A549 (cell line): Measurements from ENCODE around the gene DNAJB6. TPM values are rescaled to one million over a fixed set of nuclear protein-coding genes. Genes with fewer than 3 reads are reported as not detected.

ENCODE experiments used
- ATAC-seq, 2 experiments: fragments of 200-7000 bp in 1 of 2; fragments of >200 bp in 1 of 2; cut with Nextera tagmentation in 1 of 2; cut with Tn5 transposase in 1 of 2; 3 replicates each; pipeline versions ENCODE4 v1.8.0 to v1.9.1; 2018 to 2020; ENCODE audit warnings: mild to moderate bottlenecking in 1 of 2, moderate library complexity in 1 of 2
- CTCF ChIA-PET: fragments of 300-600 bp; sonication (Branson Sonifier 250); formaldehyde crosslinking; extraction: SDS; loops from one replicate; lab custom pipeline; 2021; ENCODE audit warnings: antibody characterized with exemption, inconsistent platforms; lab: Yijun Ruan, JAX
- POLR2A ChIA-PET: fragments of 350-600 bp; formaldehyde crosslinking; extraction: SDS; loops from one replicate; lab custom pipeline; 2021; ENCODE audit warnings: antibody characterized with exemption, inconsistent platforms; lab: Yijun Ruan, JAX
- DNase-seq, 2 experiments: peaks; one replicate each; pipeline versions ENCODE4 v3.0.0 to v3.0.0-alpha.2; 2011 to 2016; ENCODE audit warnings: low read depth in 1 of 2, low spot score in 1 of 2
- FAIRE-seq: peaks from 2 replicates; lab custom pipeline; 2011; peaks lifted over from hg19 to GRCh38; lab: Jason Lieb, UNC
- H3K27ac ChIP-seq, 2 experiments: fragments of >200 bp; sonication (Bioruptor Twin); formaldehyde crosslinking; 3 replicates each; pipeline ENCODE4 v1.5.1; 2016 to 2017
- H3K4me1 ChIP-seq: fragments of >200 bp; sonication (Bioruptor Twin); formaldehyde crosslinking; 3 replicates; pipeline ENCODE4 v1.6.1; 2016
- H3K4me2 ChIP-seq: fragments of >200 bp; sonication (Bioruptor Twin); formaldehyde crosslinking; 3 replicates; pipeline ENCODE4 v1.6.1; 2016
- H3K4me3 ChIP-seq: fragments of >200 bp; sonication (Bioruptor Twin); formaldehyde crosslinking; 3 replicates; pipeline ENCODE4 v1.5.1; 2016
- H3K9me3 ChIP-seq: fragments of >200 bp; sonication (Bioruptor Twin); formaldehyde crosslinking; 3 replicates; pipeline ENCODE4 v1.6.1; 2016
- BHLHE40 ChIP-seq: IDR thresholded peaks from 2 replicates; pipeline ENCODE4 v1.6.1; 2012; ENCODE audit warnings: low read depth, low read length, inconsistent platforms
- CBX2 ChIP-seq: fragments of 200-600 bp; sonication (generic); IDR thresholded peaks from 2 replicates; pipeline ENCODE4 v1.6.1; 2016; ENCODE audit warnings: low read depth, mild to moderate bottlenecking, borderline replicate concordance
- CHD2 ChIP-seq: fragments of 150-350 bp; IDR thresholded peaks from 2 replicates; pipeline ENCODE4 v1.6.1; 2014; ENCODE audit warnings: low read length; ENCODE audit not compliant: partially characterized antibody
- CHD4 ChIP-seq: fragments of 200-600 bp; sonication (generic); IDR thresholded peaks from 2 replicates; pipeline ENCODE4 v1.6.1; 2016; ENCODE audit warnings: antibody characterized with exemption, mild to moderate bottlenecking, borderline replicate concordance
- EHF ChIP-seq: fragments of 250-450 bp; sonication (Bioruptor Pico); IDR thresholded peaks from 2 replicates; pipeline ENCODE4 v1.5.0; 2020; ENCODE audit warnings: mild to moderate bottlenecking
- EP300 ChIP-seq, 2 experiments: fragments of >200 bp; sonication (Bioruptor Twin); formaldehyde crosslinking; IDR thresholded peaks; 2 replicates in 1 of 2; 3 replicates in 1 of 2; pipeline ENCODE4 v1.6.1; 2016 to 2017
- ESRRA ChIP-seq: fragments of 150-350 bp; IDR thresholded peaks from 2 replicates; pipeline ENCODE4 v1.6.1; 2014; ENCODE audit warnings: mild to moderate bottlenecking, low read length, borderline replicate concordance
- FOXS1 ChIP-seq: fragments of 250-450 bp; sonication (Bioruptor Pico); IDR thresholded peaks from 2 replicates; pipeline ENCODE4 v1.5.0; 2020; ENCODE audit warnings: mild to moderate bottlenecking, moderate library complexity
- HDAC2 ChIP-seq: fragments of 200-600 bp; sonication (generic); IDR thresholded peaks from 2 replicates; pipeline ENCODE4 v1.6.1; 2016
- HEYL ChIP-seq: fragments of 250-450 bp; sonication (Bioruptor Pico); IDR thresholded peaks from 2 replicates; pipeline ENCODE4 v1.8.0; 2021; ENCODE audit warnings: mild to moderate bottlenecking, moderate library complexity
- JUN ChIP-seq, 2 experiments: fragments of >200 bp; sonication (Bioruptor Twin); formaldehyde crosslinking; IDR thresholded peaks; 2 replicates in 1 of 2; 3 replicates in 1 of 2; pipeline ENCODE4 v1.6.1; 2016 to 2017
- JUNB ChIP-seq: fragments of >200 bp; sonication (Bioruptor Twin); formaldehyde crosslinking; IDR thresholded peaks from 2 replicates; pipeline ENCODE4 v1.6.1; 2016
- KDM5A ChIP-seq: fragments of 200-600 bp; sonication (generic); IDR thresholded peaks from 2 replicates; pipeline ENCODE4 v1.6.1; 2016; ENCODE audit warnings: antibody characterized with exemption, mild to moderate bottlenecking
- NFE2L2 ChIP-seq: fragments of 150-350 bp; conservative IDR thresholded peaks from 2 replicates; pipeline ENCODE4 v1.6.1; 2014; ENCODE audit warnings: low read length
- NPAS2 ChIP-seq: fragments of 250-450 bp; sonication (Bioruptor Pico); IDR thresholded peaks from 2 replicates; pipeline ENCODE4 v1.8.0; 2022; ENCODE audit warnings: mild to moderate bottlenecking, moderate library complexity, borderline replicate concordance
- POLR2A ChIP-seq: IDR thresholded peaks from 2 replicates; pipeline ENCODE4 v1.6.1; 2012; ENCODE audit warnings: mild to moderate bottlenecking, low read length
- RAD21 ChIP-seq, 2 experiments: fragments of >200 bp in 1 of 2; sonication (Bioruptor Twin) in 1 of 2; formaldehyde crosslinking in 1 of 2; IDR thresholded peaks in 1 of 2; conservative IDR thresholded peaks in 1 of 2; 2 replicates in 1 of 2; 3 replicates in 1 of 2; pipeline ENCODE4 v1.6.1; 2012 to 2018; ENCODE audit warnings: inconsistent platforms in 1 of 2
- RCOR1 ChIP-seq: fragments of 150-350 bp; IDR thresholded peaks from 2 replicates; pipeline ENCODE4 v1.6.1; 2014; ENCODE audit warnings: antibody characterized with exemption, low read length, low read depth
- RFX5 ChIP-seq: fragments of 450-650 bp; IDR thresholded peaks from 2 replicates; pipeline ENCODE4 v1.7.1; 2014; ENCODE audit warnings: antibody characterized with exemption, mild to moderate bottlenecking, moderate library complexity
- TP53 ChIP-seq: fragments of 250-450 bp; sonication (Bioruptor Pico); IDR thresholded peaks from 2 replicates; pipeline ENCODE4 v1.5.0; 2021; ENCODE audit warnings: mild to moderate bottlenecking, moderate library complexity
- ZC3H11A ChIP-seq: fragments of 450-650 bp; IDR thresholded peaks from 2 replicates; pipeline ENCODE4 v1.6.1; 2014; ENCODE audit warnings: antibody characterized with exemption, mild to moderate bottlenecking
- ZSCAN20 ChIP-seq: fragments of 250-450 bp; sonication (Bioruptor Pico); IDR thresholded peaks from 2 replicates; pipeline ENCODE4 v1.8.0; 2022; ENCODE audit warnings: mild to moderate bottlenecking, moderate library complexity
- WGBS: methylation state at CpG from one replicate; pipeline ENCODE4 v1.1.6; 2017; ENCODE audit errors: missing lambda C conversion rate; 5-methylcytosine and 5-hydroxymethylcytosine counted together
- polyA plus RNA-seq, 4 experiments: library from polyadenylated mRNA; depleted of rRNA in 3 of 4; stranded (reverse); fragments of >200 nt; fragmentation: RNase III in 1 of 4; extraction: RNeasy Plus Mini Kit Qiagen cat#74134 plus additional on column Dnase treatment in 1 of 4; gene quantifications; 2 replicates in 3 of 4; 3 replicates in 1 of 4; pipeline ENCODE4 v1.2.3, GENCODE V29; 2011 to 2017
- TF ChIP-seq, protein P1 (sequence below): fragments of 200-600 bp; sonication (generic); IDR thresholded peaks from 2 replicates; pipeline ENCODE4 v1.6.1; 2016; ENCODE audit warnings: antibody characterized with exemption, mild to moderate bottlenecking, moderate library complexity
- TF ChIP-seq, protein P2 (sequence below): fragments of 150-350 bp; IDR thresholded peaks from 2 replicates; pipeline ENCODE4 v1.6.1; 2014; ENCODE audit warnings: low read depth, mild to moderate bottlenecking, low read length

The DNAJB6 gene
- polyA plus RNA-seq, 2 of the 4 experiments (the other 2 are of a cell fraction), result 117 to 136 TPM

- TF ChIP-seq RFX5 (no peak), TP53 (CRISPR knock-in tag) (no peak), CHD2 (no peak), FOXS1 (no peak), RCOR1 (no peak), ZSCAN20 (CRISPR knock-in tag) (no peak), ZC3H11A (no peak)
These were observed 19.1 kb downstream of the DNAJB6 start (continued) for GRCh38 chr7:157355784-157356511.

- Histone ChIP-seq H3K9me3 (no peaks in the 10 kb centered on the region), H3K4me1 (peaks cover 13% of the 10 kb centered on the region; the same call in 2 of the 3 replicates), H3K27ac (no peak overlapping the region), H3K4me3 (no peak overlapping the region), H3K4me2 (no peak overlapping the region)
- TF ChIP-seq RAD21 (conservative IDR thresholded peaks at IDR 0.05 in 1 of 2, IDR thresholded peaks at IDR 0.05 in 1 of 2), result no peak
- no peak for TF ChIP-seq RCOR1
- no peak for TF ChIP-seq CHD4
- TF ChIP-seq EP300 (IDR thresholded peaks at IDR 0.05), result no peak
- TF ChIP-seq TP53 (CRISPR knock-in tag), result no peak
- no peak for TF ChIP-seq HEYL (CRISPR knock-in tag)
- TF ChIP-seq KDM5A, result no peak
- no peak for TF ChIP-seq HDAC2
- TF ChIP-seq RFX5, result no peak
- TF ChIP-seq, protein P1, sequence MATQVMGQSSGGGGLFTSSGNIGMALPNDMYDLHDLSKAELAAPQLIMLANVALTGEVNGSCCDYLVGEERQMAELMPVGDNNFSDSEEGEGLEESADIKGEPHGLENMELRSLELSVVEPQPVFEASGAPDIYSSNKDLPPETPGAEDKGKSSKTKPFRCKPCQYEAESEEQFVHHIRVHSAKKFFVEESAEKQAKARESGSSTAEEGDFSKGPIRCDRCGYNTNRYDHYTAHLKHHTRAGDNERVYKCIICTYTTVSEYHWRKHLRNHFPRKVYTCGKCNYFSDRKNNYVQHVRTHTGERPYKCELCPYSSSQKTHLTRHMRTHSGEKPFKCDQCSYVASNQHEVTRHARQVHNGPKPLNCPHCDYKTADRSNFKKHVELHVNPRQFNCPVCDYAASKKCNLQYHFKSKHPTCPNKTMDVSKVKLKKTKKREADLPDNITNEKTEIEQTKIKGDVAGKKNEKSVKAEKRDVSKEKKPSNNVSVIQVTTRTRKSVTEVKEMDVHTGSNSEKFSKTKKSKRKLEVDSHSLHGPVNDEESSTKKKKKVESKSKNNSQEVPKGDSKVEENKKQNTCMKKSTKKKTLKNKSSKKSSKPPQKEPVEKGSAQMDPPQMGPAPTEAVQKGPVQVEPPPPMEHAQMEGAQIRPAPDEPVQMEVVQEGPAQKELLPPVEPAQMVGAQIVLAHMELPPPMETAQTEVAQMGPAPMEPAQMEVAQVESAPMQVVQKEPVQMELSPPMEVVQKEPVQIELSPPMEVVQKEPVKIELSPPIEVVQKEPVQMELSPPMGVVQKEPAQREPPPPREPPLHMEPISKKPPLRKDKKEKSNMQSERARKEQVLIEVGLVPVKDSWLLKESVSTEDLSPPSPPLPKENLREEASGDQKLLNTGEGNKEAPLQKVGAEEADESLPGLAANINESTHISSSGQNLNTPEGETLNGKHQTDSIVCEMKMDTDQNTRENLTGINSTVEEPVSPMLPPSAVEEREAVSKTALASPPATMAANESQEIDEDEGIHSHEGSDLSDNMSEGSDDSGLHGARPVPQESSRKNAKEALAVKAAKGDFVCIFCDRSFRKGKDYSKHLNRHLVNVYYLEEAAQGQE, result no peak
- TF ChIP-seq, protein P2, sequence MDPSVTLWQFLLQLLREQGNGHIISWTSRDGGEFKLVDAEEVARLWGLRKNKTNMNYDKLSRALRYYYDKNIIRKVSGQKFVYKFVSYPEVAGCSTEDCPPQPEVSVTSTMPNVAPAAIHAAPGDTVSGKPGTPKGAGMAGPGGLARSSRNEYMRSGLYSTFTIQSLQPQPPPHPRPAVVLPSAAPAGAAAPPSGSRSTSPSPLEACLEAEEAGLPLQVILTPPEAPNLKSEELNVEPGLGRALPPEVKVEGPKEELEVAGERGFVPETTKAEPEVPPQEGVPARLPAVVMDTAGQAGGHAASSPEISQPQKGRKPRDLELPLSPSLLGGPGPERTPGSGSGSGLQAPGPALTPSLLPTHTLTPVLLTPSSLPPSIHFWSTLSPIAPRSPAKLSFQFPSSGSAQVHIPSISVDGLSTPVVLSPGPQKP, result no peak
- no peak for TF ChIP-seq BHLHE40
- no peak for TF ChIP-seq JUN (IDR thresholded peaks at IDR 0.05)
- TF ChIP-seq EHF (CRISPR knock-in tag), result no peak
- no peak for TF ChIP-seq NFE2L2
- no peak for TF ChIP-seq ESRRA
- no peak for TF ChIP-seq JUNB
- no peak for TF ChIP-seq POLR2A
- no peak for TF ChIP-seq NPAS2 (CRISPR knock-in tag)
- no peak for TF ChIP-seq CBX2
- no peak for ATAC-seq
- CTCF ChIA-PET, result interaction anchor here (0.7 to 1.7 kb wide), 4 partner anchors 17 to 84 kb away, joined by 3 to 5 read pairs (median 4); no protein-coding TSS in a partner anchor
- 93% methylated on average over 20 of the region's 24 CpGs for WGBS
- POLR2A ChIA-PET, result no interaction called here
- no peak for DNase-seq
- FAIRE-seq, result no peak
These were observed 20.6 kb downstream of the DNAJB6 start for GRCh38 chr7:157357129-157358040.
